Vagina (tissue), 2 donors: Measurements from ENCODE around the gene NOC4L. TPM values are rescaled to one million over a fixed set of nuclear protein-coding genes. Genes with fewer than 3 reads are reported as not detected.
"Not testable (repeated sequence)": the region's sequence is repeated elsewhere in the genome, so short reads cannot be mapped to it uniquely, and the experiment has no call there.

Experiments
- DNase-seq, 2 donors: peaks; one replicate each; pipeline ENCODE4 v3.0.0-alpha.2; 2017; ENCODE audit errors: extremely low spot score in 2 of 2
- H3K27ac ChIP-seq: fragments of 200-600 bp; sonication (generic); one replicate; pipeline ENCODE4 v1.5.1; 2019
- H3K27me3 ChIP-seq: fragments of 200-600 bp; sonication (generic); one replicate; pipeline ENCODE4 v1.5.1; 2019
- H3K36me3 ChIP-seq, 2 donors: fragments of 200-600 bp; sonication (generic); one replicate each; pipeline ENCODE4 v1.5.1; 2017 to 2019
- H3K4me1 ChIP-seq: fragments of 200-600 bp; sonication (generic); one replicate; pipeline ENCODE4 v1.5.1; 2019
- H3K4me3 ChIP-seq, 2 donors: fragments of 200-600 bp; sonication (generic); 1 replicate in 1 of 2; 2 replicates in 1 of 2; pipeline ENCODE4 v1.5.1; 2016 to 2019
- H3K9me3 ChIP-seq: fragments of 200-600 bp; sonication (generic); one replicate; pipeline ENCODE4 v1.5.1; 2019
- POLR2A ChIP-seq, 2 donors: fragments of 450-650 bp; IDR thresholded peaks; one replicate each; pipeline ENCODE4 v1.6.1; 2017; ENCODE audit warnings: antibody characterized with exemption in 2 of 2, mild to moderate bottlenecking in 2 of 2, moderate library complexity in 2 of 2
- POLR2AphosphoS5 ChIP-seq, 2 donors: sonication (generic); formaldehyde crosslinking; IDR thresholded peaks; one replicate each; pipeline ENCODE4 v1.9.0; 2017; ENCODE audit warnings: antibody characterized with exemption in 2 of 2, mild to moderate bottlenecking in 2 of 2, low read depth in 1 of 2; ENCODE audit not compliant: insufficient read depth in 1 of 2
- intact Hi-C: fragments of 100-400 bp; cut with DNase I; formaldehyde crosslinking; loops from one replicate; pipeline ENCODE4 v1.15.1; 2023
- total RNA-seq: library from RNA; depleted of rRNA; stranded (reverse); fragments of >200 nt; gene quantifications from one replicate; pipeline ENCODE4 v1.2.3, GENCODE V29; 2016
- TF ChIP-seq, protein P1 (sequence below), 3 experiments: fragments of 450-650 bp in 2 of 3; fragments of 200-600 bp in 1 of 3; sonication (generic) in 1 of 3; IDR thresholded peaks; one replicate each; pipeline ENCODE4 v1.5.1; 2017 to 2019; ENCODE audit warnings: antibody characterized with exemption in 3 of 3, mild to moderate bottlenecking in 2 of 3, moderate library complexity in 2 of 3

Gene NOC4L
- total RNA-seq, 1 donor from 2014 or later: 13.0 TPM

DNA sequence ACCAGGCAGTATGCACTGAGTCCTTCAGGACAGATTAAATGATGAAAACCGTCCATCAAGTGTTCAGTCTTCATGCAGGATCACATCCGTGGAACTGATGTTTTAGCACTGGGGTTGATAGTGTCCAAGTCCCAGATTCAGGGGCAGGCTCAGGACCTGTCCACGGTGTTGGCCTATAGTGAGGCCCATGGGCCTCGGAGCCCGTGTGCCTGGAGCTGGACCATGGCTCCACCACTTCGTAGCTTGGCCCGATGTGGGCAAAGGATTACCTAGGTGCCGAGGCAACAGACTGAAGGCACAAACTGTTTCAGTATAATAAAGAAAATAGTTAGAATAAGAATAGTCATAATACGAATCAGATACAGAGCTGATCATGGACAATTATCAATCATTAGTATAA, 42.0 kb upstream of the NOC4L start:
- Histone ChIP-seq H3K36me3 (peaks cover 0 to 13% of the 10 kb centered on the region in 2 donors), H3K27ac (no peak overlapping the region), H3K9me3 (no peaks in the 10 kb centered on the region), H3K4me1 (no peaks in the 10 kb centered on the region), H3K27me3 (no peaks in the 10 kb centered on the region), H3K4me3 (no peak overlapping the region)
- intact Hi-C loops: no loop called here
- TF ChIP-seq POLR2AphosphoS5 (IDR thresholded peaks at IDR 0.05; ENCODE audit: insufficient read depth in 1 of 2, low read depth in 1 of 2) (no peak), POLR2A (IDR thresholded peaks at IDR 0.05) (no peak)
- TF ChIP-seq, protein P1, sequence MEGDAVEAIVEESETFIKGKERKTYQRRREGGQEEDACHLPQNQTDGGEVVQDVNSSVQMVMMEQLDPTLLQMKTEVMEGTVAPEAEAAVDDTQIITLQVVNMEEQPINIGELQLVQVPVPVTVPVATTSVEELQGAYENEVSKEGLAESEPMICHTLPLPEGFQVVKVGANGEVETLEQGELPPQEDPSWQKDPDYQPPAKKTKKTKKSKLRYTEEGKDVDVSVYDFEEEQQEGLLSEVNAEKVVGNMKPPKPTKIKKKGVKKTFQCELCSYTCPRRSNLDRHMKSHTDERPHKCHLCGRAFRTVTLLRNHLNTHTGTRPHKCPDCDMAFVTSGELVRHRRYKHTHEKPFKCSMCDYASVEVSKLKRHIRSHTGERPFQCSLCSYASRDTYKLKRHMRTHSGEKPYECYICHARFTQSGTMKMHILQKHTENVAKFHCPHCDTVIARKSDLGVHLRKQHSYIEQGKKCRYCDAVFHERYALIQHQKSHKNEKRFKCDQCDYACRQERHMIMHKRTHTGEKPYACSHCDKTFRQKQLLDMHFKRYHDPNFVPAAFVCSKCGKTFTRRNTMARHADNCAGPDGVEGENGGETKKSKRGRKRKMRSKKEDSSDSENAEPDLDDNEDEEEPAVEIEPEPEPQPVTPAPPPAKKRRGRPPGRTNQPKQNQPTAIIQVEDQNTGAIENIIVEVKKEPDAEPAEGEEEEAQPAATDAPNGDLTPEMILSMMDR (IDR thresholded peaks at IDR 0.05): no peak
- no peak for DNase-seq

- intact Hi-C loops, H3K4me1 ChIP-seq, DNase-seq, H3K4me3 ChIP-seq, H3K9me3 ChIP-seq, H3K27me3 ChIP-seq, H3K27ac ChIP-seq: not testable (repeated sequence)
- H3K36me3 ChIP-seq: peaks cover 0 to 13% of the 10 kb centered on the region in 2 donors
Measured at GRCh38 chr12:132103072-132103471, 41.2 kb upstream of the NOC4L start.

DNA sequence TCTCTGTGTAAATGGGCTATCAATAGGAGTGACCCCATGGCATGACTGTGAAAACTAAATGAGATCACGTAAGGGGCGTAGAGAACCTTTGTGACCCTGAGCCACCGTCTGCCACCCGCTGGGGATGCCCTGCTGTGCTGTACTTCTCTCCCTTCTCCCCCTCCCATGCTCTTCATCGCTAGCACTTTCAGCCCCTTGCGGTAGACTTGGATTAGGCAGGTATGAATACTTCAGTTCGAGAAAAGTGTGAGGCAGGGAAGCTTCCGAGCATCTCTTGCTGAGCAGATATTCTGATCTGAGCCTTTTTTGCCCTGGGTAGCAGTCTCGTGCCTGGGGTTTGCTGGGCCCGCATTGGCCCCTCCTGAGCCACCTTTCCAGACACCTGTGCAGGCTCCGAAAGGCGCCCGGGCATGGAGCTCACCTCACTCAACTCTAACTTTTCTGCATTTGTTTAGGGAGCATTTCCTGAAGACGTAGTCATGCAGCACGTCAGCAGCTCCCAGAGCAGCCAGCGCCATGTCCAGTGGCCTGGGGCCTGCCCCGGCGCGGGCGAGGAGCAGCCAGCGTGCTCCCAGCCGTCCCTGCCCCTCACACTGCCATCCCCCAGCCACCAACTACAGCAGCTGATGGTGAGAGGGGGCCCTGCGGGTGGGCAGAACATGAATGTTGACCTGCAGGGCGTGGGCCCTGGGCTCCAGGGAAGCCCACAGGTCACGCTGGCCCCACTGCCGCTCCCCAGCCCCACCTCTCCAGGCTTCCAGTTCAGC, 40.5 kb upstream of the NOC4L start:
- TF ChIP-seq POLR2A (IDR thresholded peaks at IDR 0.05) (no peak), POLR2AphosphoS5 (IDR thresholded peaks at IDR 0.05; ENCODE audit: insufficient read depth in 1 of 2, low read depth in 1 of 2) (no peak)
- TF ChIP-seq, protein P1 (IDR thresholded peaks at IDR 0.05): no peak
- peaks cover 0 to 13% of the 10 kb centered on the region in 2 donors for H3K36me3 ChIP-seq
- intact Hi-C loops: no loop called here
- no peak for DNase-seq
- H3K4me3 ChIP-seq: no peak overlapping the region
- H3K4me1 ChIP-seq: no peaks in the 10 kb centered on the region
- H3K27ac ChIP-seq: no peak overlapping the region
- H3K9me3 ChIP-seq: no peaks in the 10 kb centered on the region
- H3K27me3 ChIP-seq: no peaks in the 10 kb centered on the region

GRCh38 chr12:132105467-132105866, 38.8 kb upstream of the NOC4L start:
- DNase-seq: no peak
- TF ChIP-seq POLR2A (IDR thresholded peaks at IDR 0.05): no peak
- no peaks in the 10 kb centered on the region for H3K9me3 ChIP-seq
- intact Hi-C loops: no loop called here
- H3K36me3 ChIP-seq: peaks cover 0 to 9% of the 10 kb centered on the region in 2 donors
- H3K4me1 ChIP-seq: no peaks in the 10 kb centered on the region
- no peak overlapping the region for H3K4me3 ChIP-seq
- no peaks in the 10 kb centered on the region for H3K27me3 ChIP-seq
- H3K27ac ChIP-seq: no peak overlapping the region

DNA sequence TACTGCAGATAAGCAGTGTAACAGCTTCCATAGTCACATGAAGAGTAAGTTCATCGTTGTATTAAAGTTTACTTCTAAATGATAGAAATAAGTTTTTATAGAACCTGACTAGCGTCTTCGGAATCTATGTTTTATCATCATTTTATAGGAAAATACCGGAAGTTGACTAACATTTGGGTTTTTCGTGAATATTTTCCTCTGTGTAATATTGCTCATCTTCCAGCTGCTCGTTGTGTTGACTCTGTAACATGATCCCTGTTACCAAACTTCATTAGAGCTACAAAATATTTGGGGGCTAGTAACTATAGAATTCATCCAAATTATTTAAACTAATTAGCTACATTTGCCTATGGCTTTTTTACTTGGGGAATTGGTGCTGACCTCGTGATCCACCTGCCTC, 37.3 kb upstream of the NOC4L start:
- DNase-seq: no peak
- intact Hi-C loops: no loop called here
- Histone ChIP-seq H3K9me3 (no peaks in the 10 kb centered on the region), H3K4me3 (no peak overlapping the region), H3K4me1 (no peaks in the 10 kb centered on the region), H3K36me3 (peaks cover 0 to 21% of the 10 kb centered on the region in 2 donors), H3K27ac (no peak overlapping the region), H3K27me3 (no peaks in the 10 kb centered on the region)
- TF ChIP-seq POLR2AphosphoS5 (IDR thresholded peaks at IDR 0.05; ENCODE audit: insufficient read depth in 1 of 2, low read depth in 1 of 2) (no peak), POLR2A (IDR thresholded peaks at IDR 0.05) (no peak)
- TF ChIP-seq, protein P1 (IDR thresholded peaks at IDR 0.05): no peak

DNA sequence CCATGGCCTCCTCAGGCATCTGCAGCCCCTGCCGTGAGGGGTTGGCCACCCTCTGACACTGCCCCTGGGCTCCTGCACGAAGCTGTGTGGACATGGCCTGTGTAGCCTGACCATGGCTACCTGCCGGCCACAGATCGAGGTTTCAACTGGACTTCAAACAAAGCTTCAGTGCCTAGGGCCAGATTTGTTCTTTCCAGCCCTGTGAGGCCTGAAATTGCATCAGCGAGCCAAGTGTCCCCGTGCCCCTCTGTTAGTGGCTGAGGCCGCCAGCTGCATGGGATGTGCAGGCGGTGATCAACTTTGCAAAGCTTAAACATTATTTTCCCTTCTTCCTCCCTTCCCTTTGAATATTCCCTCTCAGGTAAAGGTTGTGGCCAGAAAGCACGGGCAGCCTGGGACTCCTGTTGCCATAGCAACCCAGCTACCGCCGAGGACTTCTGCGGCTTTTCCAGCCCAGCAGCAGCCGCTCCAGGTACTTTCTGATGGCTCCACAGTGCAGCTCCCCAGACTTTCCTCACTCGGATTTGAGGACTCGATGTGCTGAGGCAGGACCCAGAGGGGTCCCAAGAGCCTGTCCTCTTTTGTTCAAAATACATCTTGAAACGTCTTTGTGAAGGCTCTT, 35.9 kb upstream of the NOC4L start:
- Histone ChIP-seq H3K4me3 (no peak overlapping the region), H3K27me3 (no peaks in the 10 kb centered on the region), H3K9me3 (no peaks in the 10 kb centered on the region), H3K36me3 (peaks cover 0 to 23% of the 10 kb centered on the region in 2 donors), H3K4me1 (no peaks in the 10 kb centered on the region), H3K27ac (no peak overlapping the region)
- TF ChIP-seq, protein P1 (IDR thresholded peaks at IDR 0.05): no peak
- no peak for TF ChIP-seq POLR2AphosphoS5 (IDR thresholded peaks at IDR 0.05; ENCODE audit: insufficient read depth in 1 of 2, low read depth in 1 of 2)
- TF ChIP-seq POLR2A (IDR thresholded peaks at IDR 0.05): no peak
- intact Hi-C loops: no loop called here
- DNase-seq: no peak
